HG03039 (cell line): Measurements from ENCODE around the gene TLCD5.
A peak's percentile ranks its signal among the peaks of the same experiment; 100 is the strongest.

ENCODE experiments used
- ATAC-seq: cut with Tn5 transposase; IDR thresholded peaks from one replicate; pipeline ENCODE4 v1.9.1; 2021; ENCODE audit warnings: mild to moderate bottlenecking, moderate library complexity; ENCODE audit not compliant: unreplicated experiment

The TLCD5 gene

GRCh38 chr11:120336641-120337354, 11.7 kb downstream of the TLCD5 start:
- ATAC-seq, result no peak

GRCh38 chr11:120337355-120338106, 12.4 kb downstream of the TLCD5 start:
- no peak for ATAC-seq

- ATAC-seq, result no peak
Observed at GRCh38 chr11:120338107-120338933, 13.2 kb downstream of the TLCD5 start.

GRCh38 chr11:120339394-120339890, 14.3 kb downstream of the TLCD5 start:
- ATAC-seq, result no peak

- no peak for ATAC-seq
Observed at GRCh38 chr11:120340529-120340928, 15.4 kb downstream of the TLCD5 start.

GRCh38 chr11:120342226-120342625, 17.1 kb downstream of the TLCD5 start:
- no peak for ATAC-seq

GRCh38 chr11:120342678-120343077, 17.6 kb downstream of the TLCD5 start:
- ATAC-seq, result no peak

- ATAC-seq, result no peak
Observed at GRCh38 chr11:120343429-120343828, 18.3 kb downstream of the TLCD5 start.

- peak; percentile 60 for ATAC-seq
Observed at GRCh38 chr11:120344302-120345004, 19.4 kb downstream of the TLCD5 start.

GRCh38 chr11:120346233-120346632, 21.1 kb downstream of the TLCD5 start:
- no peak for ATAC-seq

- no peak for ATAC-seq
Observed at GRCh38 chr11:120350637-120351036, 25.5 kb downstream of the TLCD5 start.

- no peak for ATAC-seq
Observed at GRCh38 chr11:120352405-120352804, 27.3 kb downstream of the TLCD5 start.

GRCh38 chr11:120354068-120354467, 29.0 kb downstream of the TLCD5 start:
- ATAC-seq, result no peak

- ATAC-seq, result no peak
Observed at GRCh38 chr11:120354779-120355178, 29.7 kb downstream of the TLCD5 start.

- no peak for ATAC-seq
Observed at GRCh38 chr11:120357620-120358019, 32.5 kb downstream of the TLCD5 start.

GRCh38 chr11:120358729-120359128, 33.6 kb downstream of the TLCD5 start:
- no peak for ATAC-seq

- ATAC-seq, result no peak
Observed at GRCh38 chr11:120363436-120363835, 38.3 kb downstream of the TLCD5 start.

GRCh38 chr11:120365512-120365911, 40.4 kb downstream of the TLCD5 start:
- ATAC-seq, result no peak

- ATAC-seq, result no peak
Observed at GRCh38 chr11:120372296-120372695, 47.2 kb downstream of the TLCD5 start.

- ATAC-seq, result no peak
Observed at GRCh38 chr11:120375076-120375475, 50.0 kb downstream of the TLCD5 start.
